Measurements from ENCODE around the gene EXOC6.

EXOC6 gene

DNA sequence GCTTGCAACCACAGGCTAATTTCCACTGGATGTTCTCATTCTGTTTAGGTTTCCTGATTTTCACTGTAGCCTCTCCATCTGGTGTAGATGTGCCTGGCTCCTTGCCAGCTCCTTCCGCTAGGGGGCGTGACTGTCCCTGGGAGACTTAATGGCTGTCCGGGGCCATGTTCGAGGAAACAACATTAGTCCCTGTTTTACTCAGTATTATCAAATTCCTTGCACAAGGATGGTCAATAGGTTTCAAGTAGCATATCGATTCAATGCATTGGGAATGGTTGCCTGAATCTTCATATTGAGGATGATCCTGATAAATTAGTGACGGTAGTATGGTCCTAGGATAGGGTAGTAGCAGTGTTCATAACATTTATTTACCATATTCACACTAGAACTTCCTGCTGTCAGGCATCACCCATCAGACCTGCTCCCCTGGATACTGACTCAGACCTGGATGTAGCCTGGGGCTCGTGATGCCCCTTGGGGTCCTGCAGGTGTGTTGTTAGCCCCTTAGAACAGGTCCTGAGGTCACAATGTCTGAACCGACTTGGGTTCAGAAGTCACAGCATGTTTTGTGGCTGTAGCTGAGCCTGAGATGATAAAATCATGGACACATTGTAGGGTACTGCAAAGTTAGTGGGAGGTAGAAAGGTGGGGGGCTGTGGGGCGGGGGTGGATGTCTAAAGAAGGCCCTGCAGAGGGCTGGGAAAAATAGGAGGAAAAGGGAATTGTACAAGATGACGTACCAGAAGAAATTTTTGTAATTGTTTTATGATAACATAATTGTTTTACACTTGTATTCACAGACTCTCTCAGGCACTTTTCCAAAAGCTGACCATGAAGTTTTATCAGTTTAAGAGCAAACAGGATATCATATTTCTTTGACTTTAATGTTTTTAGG lies 8.9 kb upstream of the EXOC6 start (continued):
- TF ChIP-seq, protein P1, sequence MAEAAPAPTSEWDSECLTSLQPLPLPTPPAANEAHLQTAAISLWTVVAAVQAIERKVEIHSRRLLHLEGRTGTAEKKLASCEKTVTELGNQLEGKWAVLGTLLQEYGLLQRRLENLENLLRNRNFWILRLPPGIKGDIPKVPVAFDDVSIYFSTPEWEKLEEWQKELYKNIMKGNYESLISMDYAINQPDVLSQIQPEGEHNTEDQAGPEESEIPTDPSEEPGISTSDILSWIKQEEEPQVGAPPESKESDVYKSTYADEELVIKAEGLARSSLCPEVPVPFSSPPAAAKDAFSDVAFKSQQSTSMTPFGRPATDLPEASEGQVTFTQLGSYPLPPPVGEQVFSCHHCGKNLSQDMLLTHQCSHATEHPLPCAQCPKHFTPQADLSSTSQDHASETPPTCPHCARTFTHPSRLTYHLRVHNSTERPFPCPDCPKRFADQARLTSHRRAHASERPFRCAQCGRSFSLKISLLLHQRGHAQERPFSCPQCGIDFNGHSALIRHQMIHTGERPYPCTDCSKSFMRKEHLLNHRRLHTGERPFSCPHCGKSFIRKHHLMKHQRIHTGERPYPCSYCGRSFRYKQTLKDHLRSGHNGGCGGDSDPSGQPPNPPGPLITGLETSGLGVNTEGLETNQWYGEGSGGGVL (tag by site-specific recombination; IDR thresholded peaks at IDR 0.05) = peak; percentile 34
- TF ChIP-seq, protein P2, sequence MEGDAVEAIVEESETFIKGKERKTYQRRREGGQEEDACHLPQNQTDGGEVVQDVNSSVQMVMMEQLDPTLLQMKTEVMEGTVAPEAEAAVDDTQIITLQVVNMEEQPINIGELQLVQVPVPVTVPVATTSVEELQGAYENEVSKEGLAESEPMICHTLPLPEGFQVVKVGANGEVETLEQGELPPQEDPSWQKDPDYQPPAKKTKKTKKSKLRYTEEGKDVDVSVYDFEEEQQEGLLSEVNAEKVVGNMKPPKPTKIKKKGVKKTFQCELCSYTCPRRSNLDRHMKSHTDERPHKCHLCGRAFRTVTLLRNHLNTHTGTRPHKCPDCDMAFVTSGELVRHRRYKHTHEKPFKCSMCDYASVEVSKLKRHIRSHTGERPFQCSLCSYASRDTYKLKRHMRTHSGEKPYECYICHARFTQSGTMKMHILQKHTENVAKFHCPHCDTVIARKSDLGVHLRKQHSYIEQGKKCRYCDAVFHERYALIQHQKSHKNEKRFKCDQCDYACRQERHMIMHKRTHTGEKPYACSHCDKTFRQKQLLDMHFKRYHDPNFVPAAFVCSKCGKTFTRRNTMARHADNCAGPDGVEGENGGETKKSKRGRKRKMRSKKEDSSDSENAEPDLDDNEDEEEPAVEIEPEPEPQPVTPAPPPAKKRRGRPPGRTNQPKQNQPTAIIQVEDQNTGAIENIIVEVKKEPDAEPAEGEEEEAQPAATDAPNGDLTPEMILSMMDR (tag by site-specific recombination; IDR thresholded peaks at IDR 0.05) = peak; percentile 69
- TF ChIP-seq GLIS1 (tag by site-specific recombination; IDR thresholded peaks at IDR 0.05) = peak; percentile 42
- TF ChIP-seq ZNF549 (tag by site-specific recombination; IDR thresholded peaks at IDR 0.05) = 0 out of 2 replicates have a peak, but pooled peaks have one; percentile 29
- TF ChIP-seq, protein P3, sequence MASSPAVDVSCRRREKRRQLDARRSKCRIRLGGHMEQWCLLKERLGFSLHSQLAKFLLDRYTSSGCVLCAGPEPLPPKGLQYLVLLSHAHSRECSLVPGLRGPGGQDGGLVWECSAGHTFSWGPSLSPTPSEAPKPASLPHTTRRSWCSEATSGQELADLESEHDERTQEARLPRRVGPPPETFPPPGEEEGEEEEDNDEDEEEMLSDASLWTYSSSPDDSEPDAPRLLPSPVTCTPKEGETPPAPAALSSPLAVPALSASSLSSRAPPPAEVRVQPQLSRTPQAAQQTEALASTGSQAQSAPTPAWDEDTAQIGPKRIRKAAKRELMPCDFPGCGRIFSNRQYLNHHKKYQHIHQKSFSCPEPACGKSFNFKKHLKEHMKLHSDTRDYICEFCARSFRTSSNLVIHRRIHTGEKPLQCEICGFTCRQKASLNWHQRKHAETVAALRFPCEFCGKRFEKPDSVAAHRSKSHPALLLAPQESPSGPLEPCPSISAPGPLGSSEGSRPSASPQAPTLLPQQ (tag by site-specific recombination; IDR thresholded peaks at IDR 0.05) = peak; percentile 55; the same call in 1 of the 2 replicates
- TF ChIP-seq, protein P4, sequence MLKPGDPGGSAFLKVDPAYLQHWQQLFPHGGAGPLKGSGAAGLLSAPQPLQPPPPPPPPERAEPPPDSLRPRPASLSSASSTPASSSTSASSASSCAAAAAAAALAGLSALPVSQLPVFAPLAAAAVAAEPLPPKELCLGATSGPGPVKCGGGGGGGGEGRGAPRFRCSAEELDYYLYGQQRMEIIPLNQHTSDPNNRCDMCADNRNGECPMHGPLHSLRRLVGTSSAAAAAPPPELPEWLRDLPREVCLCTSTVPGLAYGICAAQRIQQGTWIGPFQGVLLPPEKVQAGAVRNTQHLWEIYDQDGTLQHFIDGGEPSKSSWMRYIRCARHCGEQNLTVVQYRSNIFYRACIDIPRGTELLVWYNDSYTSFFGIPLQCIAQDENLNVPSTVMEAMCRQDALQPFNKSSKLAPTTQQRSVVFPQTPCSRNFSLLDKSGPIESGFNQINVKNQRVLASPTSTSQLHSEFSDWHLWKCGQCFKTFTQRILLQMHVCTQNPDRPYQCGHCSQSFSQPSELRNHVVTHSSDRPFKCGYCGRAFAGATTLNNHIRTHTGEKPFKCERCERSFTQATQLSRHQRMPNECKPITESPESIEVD (tag by site-specific recombination; IDR thresholded peaks at IDR 0.05) = peak; percentile 91
- TF ChIP-seq ZSCAN30 (tag by site-specific recombination; IDR thresholded peaks at IDR 0.05) = peak; percentile 79
- TF ChIP-seq ZNF248 (tag by site-specific recombination; IDR thresholded peaks at IDR 0.05) = no peak
- TF ChIP-seq SP7 (tag by site-specific recombination; IDR thresholded peaks at IDR 0.05) = 0 out of 2 replicates have a peak, but pooled peaks have one; percentile 46
- TF ChIP-seq KLF10 (tag by site-specific recombination; IDR thresholded peaks at IDR 0.05) = peak; percentile 74; the same call in 1 of the 2 replicates
- TF ChIP-seq, protein P5, sequence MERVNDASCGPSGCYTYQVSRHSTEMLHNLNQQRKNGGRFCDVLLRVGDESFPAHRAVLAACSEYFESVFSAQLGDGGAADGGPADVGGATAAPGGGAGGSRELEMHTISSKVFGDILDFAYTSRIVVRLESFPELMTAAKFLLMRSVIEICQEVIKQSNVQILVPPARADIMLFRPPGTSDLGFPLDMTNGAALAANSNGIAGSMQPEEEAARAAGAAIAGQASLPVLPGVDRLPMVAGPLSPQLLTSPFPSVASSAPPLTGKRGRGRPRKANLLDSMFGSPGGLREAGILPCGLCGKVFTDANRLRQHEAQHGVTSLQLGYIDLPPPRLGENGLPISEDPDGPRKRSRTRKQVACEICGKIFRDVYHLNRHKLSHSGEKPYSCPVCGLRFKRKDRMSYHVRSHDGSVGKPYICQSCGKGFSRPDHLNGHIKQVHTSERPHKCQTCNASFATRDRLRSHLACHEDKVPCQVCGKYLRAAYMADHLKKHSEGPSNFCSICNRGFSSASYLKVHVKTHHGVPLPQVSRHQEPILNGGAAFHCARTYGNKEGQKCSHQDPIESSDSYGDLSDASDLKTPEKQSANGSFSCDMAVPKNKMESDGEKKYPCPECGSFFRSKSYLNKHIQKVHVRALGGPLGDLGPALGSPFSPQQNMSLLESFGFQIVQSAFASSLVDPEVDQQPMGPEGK (tag by site-specific recombination; IDR thresholded peaks at IDR 0.05) = 0 out of 2 replicates have a peak, but pooled peaks have one; percentile 20
- TF ChIP-seq ZNF2 (tag by site-specific recombination; IDR thresholded peaks at IDR 0.05) = peak; percentile 96
- peak; percentile 38; the same call in 1 of the 2 replicates for TF ChIP-seq ZNF843 (tag by site-specific recombination; IDR thresholded peaks at IDR 0.05)
- no peak for TF ChIP-seq ZNF354C (tag by site-specific recombination; IDR thresholded peaks at IDR 0.05; ENCODE audit: borderline replicate concordance, low read depth)
- TF ChIP-seq, protein P6, sequence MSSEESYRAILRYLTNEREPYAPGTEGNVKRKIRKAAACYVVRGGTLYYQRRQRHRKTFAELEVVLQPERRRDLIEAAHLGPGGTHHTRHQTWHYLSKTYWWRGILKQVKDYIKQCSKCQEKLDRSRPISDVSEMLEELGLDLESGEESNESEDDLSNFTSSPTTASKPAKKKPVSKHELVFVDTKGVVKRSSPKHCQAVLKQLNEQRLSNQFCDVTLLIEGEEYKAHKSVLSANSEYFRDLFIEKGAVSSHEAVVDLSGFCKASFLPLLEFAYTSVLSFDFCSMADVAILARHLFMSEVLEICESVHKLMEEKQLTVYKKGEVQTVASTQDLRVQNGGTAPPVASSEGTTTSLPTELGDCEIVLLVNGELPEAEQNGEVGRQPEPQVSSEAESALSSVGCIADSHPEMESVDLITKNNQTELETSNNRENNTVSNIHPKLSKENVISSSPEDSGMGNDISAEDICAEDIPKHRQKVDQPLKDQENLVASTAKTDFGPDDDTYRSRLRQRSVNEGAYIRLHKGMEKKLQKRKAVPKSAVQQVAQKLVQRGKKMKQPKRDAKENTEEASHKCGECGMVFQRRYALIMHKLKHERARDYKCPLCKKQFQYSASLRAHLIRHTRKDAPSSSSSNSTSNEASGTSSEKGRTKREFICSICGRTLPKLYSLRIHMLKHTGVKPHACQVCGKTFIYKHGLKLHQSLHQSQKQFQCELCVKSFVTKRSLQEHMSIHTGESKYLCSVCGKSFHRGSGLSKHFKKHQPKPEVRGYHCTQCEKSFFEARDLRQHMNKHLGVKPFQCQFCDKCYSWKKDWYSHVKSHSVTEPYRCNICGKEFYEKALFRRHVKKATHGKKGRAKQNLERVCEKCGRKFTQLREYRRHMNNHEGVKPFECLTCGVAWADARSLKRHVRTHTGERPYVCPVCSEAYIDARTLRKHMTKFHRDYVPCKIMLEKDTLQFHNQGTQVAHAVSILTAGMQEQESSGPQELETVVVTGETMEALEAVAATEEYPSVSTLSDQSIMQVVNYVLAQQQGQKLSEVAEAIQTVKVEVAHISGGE (tag by site-specific recombination; conservative IDR thresholded peaks at IDR 0.05; ENCODE audit: low read depth) = 0 out of 2 replicates have a peak, but pooled peaks have one; percentile 15
- TF ChIP-seq ZNF10 (tag by site-specific recombination; IDR thresholded peaks at IDR 0.05) = 0 out of 2 replicates have a peak, but pooled peaks have one; percentile 32
- TF ChIP-seq ZNF571 (tag by site-specific recombination; IDR thresholded peaks at IDR 0.05) = no peak
- no peak for TF ChIP-seq ZNF521 (tag by site-specific recombination; IDR thresholded peaks at IDR 0.05)
- TF ChIP-seq ZNF561 (tag by site-specific recombination; IDR thresholded peaks at IDR 0.05; ENCODE audit: borderline replicate concordance) = peak; percentile 82
- TF ChIP-seq ZNF660 (tag by site-specific recombination; IDR thresholded peaks at IDR 0.05) = peak; percentile 98
- TF ChIP-seq ZNF37A (tag by site-specific recombination; IDR thresholded peaks at IDR 0.05) = peak; percentile 44; the same call in 1 of the 2 replicates
- peak; percentile 26; the same call in 1 of the 2 replicates for TF ChIP-seq OSR2 (tag by site-specific recombination; IDR thresholded peaks at IDR 0.05)
- no peak for TF ChIP-seq ZBTB48 (tag by site-specific recombination; IDR thresholded peaks at IDR 0.05)

All from HEK293 (cell line).